ENCODE results near the gene FGD6. TPM values are rescaled to one million over a fixed set of nuclear protein-coding genes. Genes with fewer than 3 reads are reported as not detected.
"Not testable (repeated sequence)": the region's sequence is repeated elsewhere in the genome, so short reads cannot be mapped to it uniquely, and the experiment has no call there.

Gene FGD6
- total RNA-seq, 1 donor from 2014 or later, result 17.7 TPM

GRCh38 chr12:95099270-95099790 is 117.9 kb downstream of the FGD6 start:
- intact Hi-C loops (cut with DNase I), result no loop called here
- DNase-seq (ENCODE audit: extremely low spot score in 2 of 2), result no peak
- H3K27me3 ChIP-seq, result no peaks in the 10 kb centered on the region
- H3K9me3 ChIP-seq, result no peaks in the 10 kb centered on the region
- H3K4me3 ChIP-seq, result no peak overlapping the region
- H3K4me1 ChIP-seq, result peaks cover 10% of the 10 kb centered on the region
- H3K36me3 ChIP-seq, result peaks cover 0 to 5% of the 10 kb centered on the region in 2 donors
- no peak overlapping the region for H3K27ac ChIP-seq
- TF ChIP-seq CTCF (IDR thresholded peaks at IDR 0.05), result no peak

DNA sequence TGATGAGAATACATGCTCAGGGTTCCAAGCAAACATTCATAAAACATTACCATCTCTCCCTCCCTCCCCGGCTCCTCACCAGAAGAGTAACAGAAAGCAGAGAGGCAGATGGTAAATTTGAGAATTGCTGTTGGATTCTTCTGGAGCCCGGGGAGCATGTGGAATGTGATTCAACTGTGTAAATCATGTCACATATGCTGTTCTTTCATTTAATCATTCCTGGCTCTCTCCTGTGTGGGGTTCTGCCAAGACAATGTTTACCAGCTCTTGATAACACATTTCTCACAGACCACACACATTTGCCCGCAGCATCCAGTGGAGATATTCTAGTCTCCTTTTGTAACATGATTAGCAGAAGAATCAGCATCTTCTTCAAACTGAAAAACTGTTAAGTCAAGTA is 120.4 kb downstream of the FGD6 start:
- no peaks in the 10 kb centered on the region for H3K27me3 ChIP-seq
- intact Hi-C loops (cut with DNase I), result no loop called here
- no peak overlapping the region for H3K27ac ChIP-seq
- no peaks in the 10 kb centered on the region for H3K9me3 ChIP-seq
- H3K36me3 ChIP-seq, result peaks cover 0 to 10% of the 10 kb centered on the region in 2 donors
- peaks cover 10% of the 10 kb centered on the region for H3K4me1 ChIP-seq
- no peak for TF ChIP-seq CTCF (IDR thresholded peaks at IDR 0.05)
- TF ChIP-seq POLR2AphosphoS5 (IDR thresholded peaks at IDR 0.05; ENCODE audit: insufficient read depth in 1 of 2, low read depth in 1 of 2), result no peak
- TF ChIP-seq POLR2A (IDR thresholded peaks at IDR 0.05), result no peak
- no peak for DNase-seq (ENCODE audit: extremely low spot score in 2 of 2)
- H3K4me3 ChIP-seq, result no peak overlapping the region

GRCh38 chr12:95096378-95096777 is 120.9 kb downstream of the FGD6 start:
- Histone ChIP-seq H3K27me3 (no peaks in the 10 kb centered on the region), H3K27ac (no peak overlapping the region), H3K9me3 (no peaks in the 10 kb centered on the region), H3K36me3 (peaks cover 0 to 13% of the 10 kb centered on the region in 2 donors), H3K4me3 (no peak overlapping the region), H3K4me1 (peaks cover 10% of the 10 kb centered on the region)
- intact Hi-C loops (cut with DNase I), result no loop called here
- DNase-seq (ENCODE audit: extremely low spot score in 2 of 2), result no peak
- no peak for TF ChIP-seq CTCF (IDR thresholded peaks at IDR 0.05)
- TF ChIP-seq POLR2AphosphoS5 (IDR thresholded peaks at IDR 0.05; ENCODE audit: insufficient read depth in 1 of 2, low read depth in 1 of 2), result no peak
- TF ChIP-seq POLR2A (IDR thresholded peaks at IDR 0.05), result no peak

DNA sequence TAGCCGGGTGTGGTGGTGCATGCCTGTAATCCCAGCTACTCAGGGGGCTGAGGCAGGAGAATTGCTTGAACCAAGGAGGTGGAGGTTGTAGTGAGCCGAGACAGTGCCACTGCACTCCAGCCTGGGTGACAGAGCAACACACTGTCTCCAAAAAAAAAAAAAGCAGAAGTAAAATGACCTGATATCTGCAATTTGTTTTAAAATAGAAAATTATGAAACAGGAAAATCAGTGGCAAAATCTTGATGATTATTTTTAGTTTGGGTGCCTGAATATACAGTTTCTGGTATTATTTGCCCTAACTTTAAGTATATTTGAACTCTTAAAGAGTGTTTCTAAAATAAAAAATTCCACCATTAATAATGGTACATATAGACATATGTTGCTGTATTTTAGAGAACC is 121.4 kb downstream of the FGD6 start:
- H3K36me3 ChIP-seq, result peaks cover 0 to 13% of the 10 kb centered on the region in 2 donors

DNA sequence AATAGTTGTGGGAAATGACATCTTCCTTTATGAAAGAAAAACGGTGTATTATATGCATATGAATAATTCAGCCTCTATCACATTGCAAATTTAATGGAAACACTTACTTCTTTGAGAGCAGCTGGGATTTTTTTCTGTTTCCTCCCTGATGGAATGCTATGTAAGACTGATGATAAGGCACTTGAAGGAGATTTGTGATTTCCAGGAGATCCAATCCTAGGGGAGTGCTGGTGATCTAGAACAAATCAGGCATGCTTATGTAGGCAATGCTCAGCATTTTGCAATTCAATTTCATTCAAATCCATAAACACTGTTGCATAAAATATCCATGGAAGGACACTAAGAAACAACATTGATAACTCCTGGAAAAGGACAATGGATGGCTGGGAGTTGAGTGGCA is 127.8 kb downstream of the FGD6 start:
- peaks cover 0 to 27% of the 10 kb centered on the region in 2 donors for H3K36me3 ChIP-seq
- TF ChIP-seq POLR2AphosphoS5 (IDR thresholded peaks at IDR 0.05; ENCODE audit: insufficient read depth in 1 of 2, low read depth in 1 of 2) (no peak), POLR2A (IDR thresholded peaks at IDR 0.05) (no peak), CTCF (IDR thresholded peaks at IDR 0.05) (no peak)
- H3K27ac ChIP-seq, result no peak overlapping the region
- intact Hi-C loops (cut with DNase I), result no loop called here
- no peaks in the 10 kb centered on the region for H3K27me3 ChIP-seq
- H3K4me3 ChIP-seq, result no peak overlapping the region
- H3K9me3 ChIP-seq, result no peaks in the 10 kb centered on the region
- peaks cover 7% of the 10 kb centered on the region for H3K4me1 ChIP-seq
- DNase-seq (ENCODE audit: extremely low spot score in 2 of 2), result no peak

More for the DNA sequence above, 121.4 kb downstream of the FGD6 start:
- DNase-seq (ENCODE audit: extremely low spot score in 2 of 2); intact Hi-C loops (cut with DNase I); H3K4me3 ChIP-seq; H3K9me3 ChIP-seq; H3K27ac ChIP-seq; H3K27me3 ChIP-seq: not testable (repeated sequence)
- peaks cover 10% of the 10 kb centered on the region for H3K4me1 ChIP-seq
